ENCODE measurements around the gene OR8B3.

Gene OR8B3

GRCh38 chr11:124398924-124399323, at the start of gene OR8B3:
Gene OR8B3, minus strand, starts transcription at chr11:124399024. Its CDS starts 1,673 bp downstream, at chr11:124397351.
- H3K27me3 ChIP-seq (ENCODE audit: low read depth, low read length) = no peaks in the 10 kb centered on the region
- no peaks in the 10 kb centered on the region for H3K9me3 ChIP-seq (ENCODE audit: control insufficient read depth in 1 of 2, low read length in 2 of 2)
- no peak within 1 kb of the TSS for H3K27ac ChIP-seq (ENCODE audit: low read length)
- no peak within 1 kb of the TSS for H3K4me3 ChIP-seq (ENCODE audit: low read depth in 1 of 2, low read length in 2 of 2)
- no peaks in the 10 kb centered on the region for H3K4me1 ChIP-seq (ENCODE audit: control insufficient read depth in 1 of 2, insufficient read depth in 2 of 2, low read length in 2 of 2)
- no peaks in the 10 kb centered on the region for H3K36me3 ChIP-seq (ENCODE audit: control insufficient read depth in 1 of 2, insufficient read depth in 2 of 2, low read length in 2 of 2)

GRCh38 chr11:124446916-124447315, 48.1 kb upstream of the OR8B3 start:
- Histone ChIP-seq H3K27me3 (ENCODE audit: low read depth, low read length) (no peaks in the 10 kb centered on the region), H3K36me3 (ENCODE audit: control insufficient read depth in 1 of 2, insufficient read depth in 2 of 2, low read length in 2 of 2) (no peaks in the 10 kb centered on the region), H3K4me1 (ENCODE audit: control insufficient read depth in 1 of 2, insufficient read depth in 2 of 2, low read length in 2 of 2) (no peaks in the 10 kb centered on the region), H3K9me3 (ENCODE audit: control insufficient read depth in 1 of 2, low read length in 2 of 2) (no peaks in the 10 kb centered on the region), H3K4me3 (ENCODE audit: low read depth in 1 of 2, low read length in 2 of 2) (no peak overlapping the region), H3K27ac (ENCODE audit: low read length) (no peak overlapping the region)

GRCh38 chr11:124445646-124446150, 46.9 kb upstream of the OR8B3 start, which contains the start of gene OR8B8:
Gene OR8B8, minus strand, starts transcription at chr11:124445696. Its CDS starts 4,611 bp downstream, at chr11:124441085.
- Histone ChIP-seq H3K4me1 (ENCODE audit: control insufficient read depth in 1 of 2, insufficient read depth in 2 of 2, low read length in 2 of 2) (no peaks in the 10 kb centered on the region), H3K27ac (ENCODE audit: low read length) (no peak within 1 kb of the TSS), H3K27me3 (ENCODE audit: low read depth, low read length) (no peaks in the 10 kb centered on the region), H3K9me3 (ENCODE audit: control insufficient read depth in 1 of 2, low read length in 2 of 2) (no peaks in the 10 kb centered on the region), H3K4me3 (ENCODE audit: low read depth in 1 of 2, low read length in 2 of 2) (no peak within 1 kb of the TSS), H3K36me3 (ENCODE audit: control insufficient read depth in 1 of 2, insufficient read depth in 2 of 2, low read length in 2 of 2) (no peaks in the 10 kb centered on the region)

GRCh38 chr11:124442847-124443246, 44.0 kb upstream of the OR8B3 start:
- Histone ChIP-seq H3K4me1 (ENCODE audit: control insufficient read depth in 1 of 2, insufficient read depth in 2 of 2, low read length in 2 of 2) (no peaks in the 10 kb centered on the region), H3K36me3 (ENCODE audit: control insufficient read depth in 1 of 2, insufficient read depth in 2 of 2, low read length in 2 of 2) (no peaks in the 10 kb centered on the region), H3K4me3 (ENCODE audit: low read depth in 1 of 2, low read length in 2 of 2) (no peak overlapping the region), H3K27me3 (ENCODE audit: low read depth, low read length) (no peaks in the 10 kb centered on the region), H3K9me3 (ENCODE audit: control insufficient read depth in 1 of 2, low read length in 2 of 2) (no peaks in the 10 kb centered on the region), H3K27ac (ENCODE audit: low read length) (no peak overlapping the region)

- H3K9me3 ChIP-seq (ENCODE audit: control insufficient read depth in 1 of 2, low read length in 2 of 2) = no peaks in the 10 kb centered on the region
Measured at GRCh38 chr11:124442442-124442841, 43.6 kb upstream of the OR8B3 start.

GRCh38 chr11:124441519-124441918, 42.7 kb upstream of the OR8B3 start:
- Histone ChIP-seq H3K9me3 (ENCODE audit: control insufficient read depth in 1 of 2, low read length in 2 of 2) (no peaks in the 10 kb centered on the region), H3K27me3 (ENCODE audit: low read depth, low read length) (no peaks in the 10 kb centered on the region), H3K36me3 (ENCODE audit: control insufficient read depth in 1 of 2, insufficient read depth in 2 of 2, low read length in 2 of 2) (no peaks in the 10 kb centered on the region), H3K4me3 (ENCODE audit: low read depth in 1 of 2, low read length in 2 of 2) (no peak overlapping the region), H3K4me1 (ENCODE audit: control insufficient read depth in 1 of 2, insufficient read depth in 2 of 2, low read length in 2 of 2) (no peaks in the 10 kb centered on the region), H3K27ac (ENCODE audit: low read length) (no peak overlapping the region)

More at GRCh38 chr11:124442442-124442841, 43.6 kb upstream of the OR8B3 start:
- H3K27ac ChIP-seq (ENCODE audit: low read length) = no peak overlapping the region
- H3K36me3 ChIP-seq (ENCODE audit: control insufficient read depth in 1 of 2, insufficient read depth in 2 of 2, low read length in 2 of 2) = no peaks in the 10 kb centered on the region
- no peak overlapping the region for H3K4me3 ChIP-seq (ENCODE audit: low read depth in 1 of 2, low read length in 2 of 2)
- no peaks in the 10 kb centered on the region for H3K27me3 ChIP-seq (ENCODE audit: low read depth, low read length)
- no peaks in the 10 kb centered on the region for H3K4me1 ChIP-seq (ENCODE audit: control insufficient read depth in 1 of 2, insufficient read depth in 2 of 2, low read length in 2 of 2)

GRCh38 chr11:124441081-124441480, 42.3 kb upstream of the OR8B3 start:
- H3K27me3 ChIP-seq (ENCODE audit: low read depth, low read length) = no peaks in the 10 kb centered on the region
- H3K4me1 ChIP-seq (ENCODE audit: control insufficient read depth in 1 of 2, insufficient read depth in 2 of 2, low read length in 2 of 2) = no peaks in the 10 kb centered on the region
- no peaks in the 10 kb centered on the region for H3K9me3 ChIP-seq (ENCODE audit: control insufficient read depth in 1 of 2, low read length in 2 of 2)
- no peak overlapping the region for H3K4me3 ChIP-seq (ENCODE audit: low read depth in 1 of 2, low read length in 2 of 2)
- no peaks in the 10 kb centered on the region for H3K36me3 ChIP-seq (ENCODE audit: control insufficient read depth in 1 of 2, insufficient read depth in 2 of 2, low read length in 2 of 2)
- no peak overlapping the region for H3K27ac ChIP-seq (ENCODE audit: low read length)

- H3K36me3 ChIP-seq (ENCODE audit: control insufficient read depth in 1 of 2, insufficient read depth in 2 of 2, low read length in 2 of 2) = no peaks in the 10 kb centered on the region
- H3K27ac ChIP-seq (ENCODE audit: low read length) = no peak overlapping the region
- no peaks in the 10 kb centered on the region for H3K27me3 ChIP-seq (ENCODE audit: low read depth, low read length)
- H3K9me3 ChIP-seq (ENCODE audit: control insufficient read depth in 1 of 2, low read length in 2 of 2) = no peaks in the 10 kb centered on the region
- no peaks in the 10 kb centered on the region for H3K4me1 ChIP-seq (ENCODE audit: control insufficient read depth in 1 of 2, insufficient read depth in 2 of 2, low read length in 2 of 2)
- H3K4me3 ChIP-seq (ENCODE audit: low read depth in 1 of 2, low read length in 2 of 2) = no peak overlapping the region
Measured at GRCh38 chr11:124440608-124441007, 41.8 kb upstream of the OR8B3 start.

GRCh38 chr11:124434699-124435098, 35.9 kb upstream of the OR8B3 start:
- Histone ChIP-seq H3K4me1 (ENCODE audit: control insufficient read depth in 1 of 2, insufficient read depth in 2 of 2, low read length in 2 of 2) (no peaks in the 10 kb centered on the region), H3K4me3 (ENCODE audit: low read depth in 1 of 2, low read length in 2 of 2) (no peak overlapping the region), H3K27ac (ENCODE audit: low read length) (no peak overlapping the region), H3K27me3 (ENCODE audit: low read depth, low read length) (no peaks in the 10 kb centered on the region), H3K9me3 (ENCODE audit: control insufficient read depth in 1 of 2, low read length in 2 of 2) (no peaks in the 10 kb centered on the region), H3K36me3 (ENCODE audit: control insufficient read depth in 1 of 2, insufficient read depth in 2 of 2, low read length in 2 of 2) (no peaks in the 10 kb centered on the region)

GRCh38 chr11:124429599-124429998, 30.8 kb upstream of the OR8B3 start:
- Histone ChIP-seq H3K4me3 (ENCODE audit: low read depth in 1 of 2, low read length in 2 of 2) (no peak overlapping the region), H3K36me3 (ENCODE audit: control insufficient read depth in 1 of 2, insufficient read depth in 2 of 2, low read length in 2 of 2) (no peaks in the 10 kb centered on the region), H3K27me3 (ENCODE audit: low read depth, low read length) (no peaks in the 10 kb centered on the region), H3K9me3 (ENCODE audit: control insufficient read depth in 1 of 2, low read length in 2 of 2) (no peaks in the 10 kb centered on the region), H3K4me1 (ENCODE audit: control insufficient read depth in 1 of 2, insufficient read depth in 2 of 2, low read length in 2 of 2) (no peaks in the 10 kb centered on the region), H3K27ac (ENCODE audit: low read length) (no peak overlapping the region)

- no peaks in the 10 kb centered on the region for H3K4me1 ChIP-seq (ENCODE audit: control insufficient read depth in 1 of 2, insufficient read depth in 2 of 2, low read length in 2 of 2)
- H3K4me3 ChIP-seq (ENCODE audit: low read depth in 1 of 2, low read length in 2 of 2) = no peak within 1 kb of the TSS
- H3K36me3 ChIP-seq (ENCODE audit: control insufficient read depth in 1 of 2, insufficient read depth in 2 of 2, low read length in 2 of 2) = no peaks in the 10 kb centered on the region
- H3K27ac ChIP-seq (ENCODE audit: low read length) = no peak within 1 kb of the TSS
- H3K27me3 ChIP-seq (ENCODE audit: low read depth, low read length) = no peaks in the 10 kb centered on the region
- no peaks in the 10 kb centered on the region for H3K9me3 ChIP-seq (ENCODE audit: control insufficient read depth in 1 of 2, low read length in 2 of 2)
Measured at GRCh38 chr11:124424384-124424921, 25.6 kb upstream of the OR8B3 start, which contains the start of gene OR8B4. Gene OR8B4, minus strand, starts transcription at chr11:124424871. Its CDS starts 0 bp downstream, at chr11:124424871.

- H3K27ac ChIP-seq (ENCODE audit: low read length) = no peak overlapping the region
- no peak overlapping the region for H3K4me3 ChIP-seq (ENCODE audit: low read depth in 1 of 2, low read length in 2 of 2)
- no peaks in the 10 kb centered on the region for H3K9me3 ChIP-seq (ENCODE audit: control insufficient read depth in 1 of 2, low read length in 2 of 2)
- no peaks in the 10 kb centered on the region for H3K27me3 ChIP-seq (ENCODE audit: low read depth, low read length)
- no peaks in the 10 kb centered on the region for H3K36me3 ChIP-seq (ENCODE audit: control insufficient read depth in 1 of 2, insufficient read depth in 2 of 2, low read length in 2 of 2)
- no peaks in the 10 kb centered on the region for H3K4me1 ChIP-seq (ENCODE audit: control insufficient read depth in 1 of 2, insufficient read depth in 2 of 2, low read length in 2 of 2)
Measured at GRCh38 chr11:124421043-124421442, 22.2 kb upstream of the OR8B3 start.
